GM21423 (cell line): ENCODE results near the gene PKP4.
"Not testable (repeated sequence)": the region's sequence is repeated elsewhere in the genome, so short reads cannot be mapped to it uniquely, and the experiment has no call there.

Source experiments
- ATAC-seq: cut with Tn5 transposase; IDR thresholded peaks from one replicate; pipeline ENCODE4 v1.9.1; 2021; ENCODE audit warnings: mild to moderate bottlenecking, moderate library complexity; ENCODE audit not compliant: unreplicated experiment

The PKP4 gene

GRCh38 chr2:158704724-158705465 lies 248.1 kb downstream of the PKP4 start:
- ATAC-seq: not testable (repeated sequence)

GRCh38 chr2:158712791-158713522 lies 256.2 kb downstream of the PKP4 start:
- no peak for ATAC-seq

GRCh38 chr2:158713523-158714138 lies 256.9 kb downstream of the PKP4 start:
- ATAC-seq: no peak

- no peak for ATAC-seq
Observed at GRCh38 chr2:158714420-158714819, 257.7 kb downstream of the PKP4 start.

- ATAC-seq: no peak
Observed at GRCh38 chr2:158715357-158715756, 258.6 kb downstream of the PKP4 start.

GRCh38 chr2:158716121-158716791 lies 259.5 kb downstream of the PKP4 start:
- ATAC-seq: no peak

- ATAC-seq: no peak
Observed at GRCh38 chr2:158716921-158717320, 260.2 kb downstream of the PKP4 start.

GRCh38 chr2:158717366-158718195 lies 260.8 kb downstream of the PKP4 start:
- ATAC-seq: no peak

- ATAC-seq: no peak
Observed at GRCh38 chr2:158718196-158718585, 261.4 kb downstream of the PKP4 start.

GRCh38 chr2:158718851-158719250 lies 262.1 kb downstream of the PKP4 start:
- no peak for ATAC-seq

GRCh38 chr2:158719403-158719802 lies 262.7 kb downstream of the PKP4 start:
- ATAC-seq: no peak

GRCh38 chr2:158722266-158723105 lies 265.7 kb downstream of the PKP4 start:
- ATAC-seq: no peak

GRCh38 chr2:158723181-158723838 lies 266.6 kb downstream of the PKP4 start:
- ATAC-seq: no peak

- ATAC-seq: no peak
Observed at GRCh38 chr2:158723921-158724802, 267.4 kb downstream of the PKP4 start.

GRCh38 chr2:158724803-158725381 lies 268.1 kb downstream of the PKP4 start:
- ATAC-seq: no peak

- ATAC-seq: no peak
Observed at GRCh38 chr2:158725441-158725891, 268.7 kb downstream of the PKP4 start.

GRCh38 chr2:158726911-158727592 lies 270.3 kb downstream of the PKP4 start:
- ATAC-seq: no peak
